22Rv1 (cell line): ENCODE measurements around the gene LRBA.

Source experiments
- H3K27ac ChIP-seq: fragments of 450-650 bp; 2 replicates; pipeline ENCODE4 v1.5.1; 2017
- ZFX ChIP-seq: fragments of 450-650 bp; IDR thresholded peaks from 2 replicates; pipeline ENCODE4 v1.6.1; 2017; ENCODE audit warnings: antibody characterized with exemption, borderline replicate concordance
- TF ChIP-seq, protein P1 (sequence below): fragments of 450-650 bp; IDR thresholded peaks from 2 replicates; pipeline ENCODE4 v1.5.1; 2017; ENCODE audit warnings: mild to moderate bottlenecking

The LRBA gene

DNA sequence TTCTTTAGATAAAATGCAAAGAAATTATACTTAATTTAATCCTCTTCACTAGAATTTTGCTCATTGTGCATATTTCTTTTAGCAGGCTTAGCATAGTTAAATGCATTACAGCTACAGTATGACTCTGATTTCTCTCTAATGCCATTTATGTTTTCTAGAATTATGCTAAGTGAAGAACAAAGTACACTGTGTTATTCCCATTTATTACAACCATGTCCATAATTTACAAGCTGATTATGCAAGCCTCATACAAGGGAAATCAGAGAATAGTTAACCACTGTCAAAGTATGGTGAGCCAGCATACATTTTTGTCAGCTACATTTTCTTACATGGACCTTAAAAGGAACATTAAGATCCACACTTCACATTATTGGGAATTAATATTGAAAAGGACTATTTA is 334.0 kb downstream of the LRBA start:
- TF ChIP-seq, protein P1, sequence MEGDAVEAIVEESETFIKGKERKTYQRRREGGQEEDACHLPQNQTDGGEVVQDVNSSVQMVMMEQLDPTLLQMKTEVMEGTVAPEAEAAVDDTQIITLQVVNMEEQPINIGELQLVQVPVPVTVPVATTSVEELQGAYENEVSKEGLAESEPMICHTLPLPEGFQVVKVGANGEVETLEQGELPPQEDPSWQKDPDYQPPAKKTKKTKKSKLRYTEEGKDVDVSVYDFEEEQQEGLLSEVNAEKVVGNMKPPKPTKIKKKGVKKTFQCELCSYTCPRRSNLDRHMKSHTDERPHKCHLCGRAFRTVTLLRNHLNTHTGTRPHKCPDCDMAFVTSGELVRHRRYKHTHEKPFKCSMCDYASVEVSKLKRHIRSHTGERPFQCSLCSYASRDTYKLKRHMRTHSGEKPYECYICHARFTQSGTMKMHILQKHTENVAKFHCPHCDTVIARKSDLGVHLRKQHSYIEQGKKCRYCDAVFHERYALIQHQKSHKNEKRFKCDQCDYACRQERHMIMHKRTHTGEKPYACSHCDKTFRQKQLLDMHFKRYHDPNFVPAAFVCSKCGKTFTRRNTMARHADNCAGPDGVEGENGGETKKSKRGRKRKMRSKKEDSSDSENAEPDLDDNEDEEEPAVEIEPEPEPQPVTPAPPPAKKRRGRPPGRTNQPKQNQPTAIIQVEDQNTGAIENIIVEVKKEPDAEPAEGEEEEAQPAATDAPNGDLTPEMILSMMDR, result no peak
- no peak for TF ChIP-seq ZFX
- no peak overlapping the region for H3K27ac ChIP-seq

DNA sequence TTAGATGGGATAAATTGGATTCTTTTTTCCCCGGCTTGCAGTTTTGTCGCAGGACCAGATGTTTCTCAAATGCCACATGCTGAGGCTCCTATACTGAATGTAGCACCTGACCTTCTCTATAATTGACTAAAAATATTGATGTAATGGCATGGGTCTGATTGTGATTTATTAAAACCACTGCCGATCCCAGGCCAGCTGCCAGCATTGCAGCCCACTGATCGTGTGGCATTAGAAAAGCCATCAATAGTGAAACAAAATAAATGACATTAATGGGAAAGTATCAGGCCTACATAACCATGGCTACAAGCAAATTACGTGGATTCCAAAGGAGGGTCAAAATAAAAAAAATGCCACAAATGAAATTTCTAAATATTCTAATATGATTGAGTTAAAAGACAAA is 334.4 kb downstream of the LRBA start:
- TF ChIP-seq, protein P1, result no peak
- TF ChIP-seq ZFX, result no peak
- no peak overlapping the region for H3K27ac ChIP-seq

DNA sequence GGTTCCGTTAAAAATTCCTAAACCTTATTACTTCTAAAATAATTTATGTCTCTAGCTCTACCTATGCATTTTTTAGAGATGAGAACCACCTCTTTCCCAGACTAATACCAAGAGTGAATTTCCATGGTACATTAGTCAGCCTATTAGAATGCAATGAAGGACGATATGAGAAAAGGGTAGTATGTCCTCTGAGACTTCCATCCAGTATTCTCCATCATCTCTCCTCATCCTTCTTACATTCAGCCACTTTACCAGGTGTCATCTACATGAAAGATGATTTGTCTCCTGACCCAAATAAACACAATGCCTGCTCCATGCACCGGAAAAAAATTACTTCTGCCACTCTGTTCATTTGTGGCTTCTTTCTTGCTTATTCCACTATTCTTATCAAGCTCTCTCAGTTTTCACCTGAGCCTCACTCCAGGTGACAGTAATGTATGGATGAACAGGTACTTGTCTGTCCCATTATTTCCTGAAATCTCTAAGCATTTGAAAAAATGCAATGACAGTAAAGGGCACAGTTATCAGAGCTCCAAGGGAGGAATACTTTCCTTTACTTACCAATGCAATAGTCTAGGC is 335.2 kb downstream of the LRBA start:
- H3K27ac ChIP-seq, result no peak overlapping the region
- TF ChIP-seq, protein P1, result no peak
- TF ChIP-seq ZFX, result no peak

DNA sequence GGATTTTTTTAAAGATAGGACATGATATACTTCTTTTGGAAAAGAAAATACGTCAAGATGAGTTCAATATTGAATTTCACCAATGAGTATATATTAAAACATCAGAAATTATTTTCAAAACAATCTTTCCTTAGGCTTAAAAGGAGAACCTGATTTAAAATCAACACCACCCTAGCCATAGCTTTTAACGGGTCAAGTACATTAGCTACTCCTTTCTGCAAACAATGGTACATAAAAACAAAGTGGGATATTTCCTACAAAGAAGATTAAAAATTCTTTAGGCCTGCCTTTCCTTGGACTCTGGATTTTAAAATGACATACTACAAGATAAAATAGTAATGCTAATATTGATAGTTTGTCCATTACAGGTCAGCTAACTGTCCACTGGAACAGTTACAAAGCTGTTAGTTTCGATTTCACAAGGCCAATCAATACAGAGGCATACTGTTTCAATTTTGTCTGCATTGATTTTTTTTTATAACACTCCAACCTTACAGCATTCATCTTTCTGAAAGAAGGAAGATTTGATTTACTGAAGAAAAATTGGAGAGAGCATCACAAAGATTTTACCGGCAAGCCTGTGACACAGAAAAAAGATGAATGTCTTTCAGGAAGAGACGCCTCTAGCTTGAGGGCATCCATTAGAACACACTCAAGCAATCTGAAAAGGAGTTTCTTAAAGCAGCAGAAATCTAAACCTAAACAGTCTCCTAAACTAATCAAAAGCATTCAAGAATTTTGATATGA is 335.9 kb downstream of the LRBA start:
- H3K27ac ChIP-seq, result no peak overlapping the region
- TF ChIP-seq, protein P1, result no peak
- TF ChIP-seq ZFX, result no peak

DNA sequence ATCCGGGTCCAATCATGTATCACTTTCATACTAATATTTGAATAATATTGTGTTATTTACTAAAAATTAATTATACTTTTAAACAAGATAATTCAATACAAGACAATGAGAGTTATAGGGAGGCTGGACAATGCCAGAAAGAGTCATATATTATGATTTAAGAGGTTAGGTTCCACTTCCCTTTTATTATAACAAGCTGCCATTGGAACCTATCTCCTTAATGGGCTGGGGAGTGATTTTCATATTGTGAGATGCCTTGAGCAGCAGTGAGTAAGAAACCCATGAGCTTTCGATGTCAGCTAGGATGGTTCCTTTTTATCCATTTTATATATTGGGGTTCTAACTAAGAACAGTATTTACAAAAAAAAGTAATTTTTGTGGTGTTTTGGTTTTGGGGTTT is 341.3 kb downstream of the LRBA start:
- no peak overlapping the region for H3K27ac ChIP-seq
- no peak for TF ChIP-seq ZFX
- TF ChIP-seq, protein P1, result no peak

DNA sequence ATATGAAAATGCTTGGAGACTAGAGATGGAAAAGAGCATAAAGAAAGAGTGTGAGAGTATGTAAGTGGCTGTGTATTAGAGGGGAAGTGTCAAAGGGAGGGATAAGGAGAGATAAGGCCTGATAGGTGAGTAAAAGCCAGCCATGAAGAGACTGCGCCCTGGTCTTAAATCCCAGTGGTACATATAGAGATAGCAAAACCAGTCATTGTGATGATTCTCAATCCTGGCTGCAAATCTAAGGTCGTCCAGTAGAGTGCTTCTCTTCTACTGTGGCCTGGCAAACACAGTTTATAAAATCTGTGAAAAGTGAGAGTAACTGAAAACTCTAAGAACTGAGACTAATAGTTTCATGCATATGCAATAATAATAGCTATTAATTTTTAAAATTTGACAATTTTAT is 346.3 kb downstream of the LRBA start:
- TF ChIP-seq, protein P1, result no peak
- no peak for TF ChIP-seq ZFX
- no peak overlapping the region for H3K27ac ChIP-seq

DNA sequence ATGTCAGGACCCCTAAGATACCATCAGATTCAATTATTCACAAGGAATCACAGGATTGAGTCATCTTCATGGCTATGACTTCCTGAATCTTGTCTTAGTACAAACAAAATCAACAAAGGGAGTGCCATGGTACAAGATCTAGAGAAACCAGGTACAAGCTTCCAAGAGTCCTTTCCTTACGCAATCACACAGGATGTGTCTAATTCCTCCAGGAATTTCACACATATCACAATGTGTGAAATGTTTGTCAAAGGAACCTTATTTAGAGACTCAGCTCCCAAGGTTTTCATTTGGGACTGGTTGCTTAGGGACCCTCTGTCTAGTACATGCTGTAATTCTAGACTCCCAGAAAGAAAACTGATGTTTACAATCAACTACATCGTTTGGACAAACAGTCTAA is 350.1 kb downstream of the LRBA start:
- TF ChIP-seq, protein P1, result no peak
- TF ChIP-seq ZFX, result no peak
- no peak overlapping the region for H3K27ac ChIP-seq
